HepG2 (cell line): ENCODE data around the gene ANAPC2. TPM values are rescaled to one million over a fixed set of nuclear protein-coding genes. Genes with fewer than 3 reads are reported as not detected.

ENCODE experiments used
- ARNT2 ChIP-seq: sonication (generic); formaldehyde crosslinking; IDR thresholded peaks from 2 replicates; pipeline ENCODE4 v1.8.0; 2022; ENCODE audit warnings: mild to moderate bottlenecking, low read depth, missing genetic modification reagents, moderate library complexity
- ATAD3A ChIP-seq: sonication (generic); formaldehyde crosslinking; IDR thresholded peaks from 2 replicates; pipeline ENCODE4 v1.4.0; 2020; ENCODE audit warnings: missing genetic modification reagents
- CHD2 ChIP-seq: IDR thresholded peaks from 2 replicates; pipeline ENCODE4 v1.6.1; 2011; ENCODE audit warnings: low read depth, low read length, improper control_type of control experiment
- DMAP1 ChIP-seq: IDR thresholded peaks from 2 replicates; pipeline ENCODE4 v1.6.1; 2016
- DR1 ChIP-seq: sonication (generic); formaldehyde crosslinking; IDR thresholded peaks from 2 replicates; pipeline ENCODE4 v1.8.0; 2021; ENCODE audit warnings: mild to moderate bottlenecking, missing genetic modification reagents, inconsistent platforms
- FOXM1 ChIP-seq: sonication (generic); formaldehyde crosslinking; IDR thresholded peaks from 2 replicates; pipeline ENCODE4 v1.5.0; 2020; ENCODE audit warnings: missing genetic modification reagents
- KDM5A ChIP-seq: fragments of 200-600 bp; sonication (generic); IDR thresholded peaks from 2 replicates; pipeline ENCODE4 v1.7.0; 2018; ENCODE audit warnings: antibody characterized with exemption, mild to moderate bottlenecking, low read length, borderline replicate concordance
- KMT2A ChIP-seq: sonication (generic); formaldehyde crosslinking; IDR thresholded peaks from 2 replicates; pipeline ENCODE4 v1.4.0; 2020; ENCODE audit warnings: missing genetic modification reagents
- KMT2B ChIP-seq: IDR thresholded peaks from 2 replicates; pipeline ENCODE4 v1.6.1; 2016; ENCODE audit warnings: missing genetic modification reagents, missing compliant biosample characterization
- NFKB2 ChIP-seq: sonication (generic); formaldehyde crosslinking; IDR thresholded peaks from 2 replicates; pipeline ENCODE4 v1.4.0; 2020; ENCODE audit warnings: missing genetic modification reagents, borderline replicate concordance
- NONO ChIP-seq, 2 experiments: fragments of 450-650 bp in 1 of 2; sonication (generic) in 1 of 2; formaldehyde crosslinking in 1 of 2; IDR thresholded peaks in 1 of 2; conservative IDR thresholded peaks in 1 of 2; 2 replicates each; pipeline versions ENCODE4 v1.6.1 to v1.8.0; 2017 to 2022; ENCODE audit warnings: mild to moderate bottlenecking in 1 of 2, missing genetic modification reagents in 1 of 2, moderate library complexity in 1 of 2
- NPAS2 ChIP-seq: sonication (generic); formaldehyde crosslinking; IDR thresholded peaks from 2 replicates; pipeline ENCODE4 v1.8.0; 2022; ENCODE audit warnings: mild to moderate bottlenecking, missing genetic modification reagents, borderline replicate concordance
- RNF2 ChIP-seq: fragments of 450-650 bp; conservative IDR thresholded peaks from 2 replicates; pipeline ENCODE4 v1.6.1; 2016; ENCODE audit warnings: low read depth
- SIN3B ChIP-seq: fragments of 150-350 bp; IDR thresholded peaks from 2 replicates; pipeline ENCODE4 v1.6.1; 2014; ENCODE audit warnings: low read length
- THAP11 ChIP-seq: IDR thresholded peaks from 2 replicates; pipeline ENCODE4 v1.6.1; 2016; ENCODE audit warnings: missing biosample characterization, missing genetic modification reagents
- ZC3H4 ChIP-seq: sonication (generic); formaldehyde crosslinking; IDR thresholded peaks from 2 replicates; pipeline ENCODE4 v1.4.0; 2020; ENCODE audit warnings: missing genetic modification reagents, borderline replicate concordance
- ZFAT ChIP-seq: sonication (generic); formaldehyde crosslinking; conservative IDR thresholded peaks from 2 replicates; pipeline ENCODE4 v1.8.1; 2023; ENCODE audit warnings: missing genetic modification reagents, inconsistent platforms
- ZKSCAN1 ChIP-seq: fragments of 150-350 bp; IDR thresholded peaks from 2 replicates; pipeline ENCODE4 v1.6.1; 2014; ENCODE audit warnings: low read length
- ZNF207 ChIP-seq: fragments of 450-650 bp; IDR thresholded peaks from 2 replicates; pipeline ENCODE4 v1.6.1; 2016; ENCODE audit warnings: antibody characterized with exemption, borderline replicate concordance
- ZNF256 ChIP-seq: sonication (generic); formaldehyde crosslinking; conservative IDR thresholded peaks from 2 replicates; pipeline ENCODE4 v1.4.0; 2020; ENCODE audit warnings: missing genetic modification reagents
- ZNF296 ChIP-seq: sonication (generic); formaldehyde crosslinking; conservative IDR thresholded peaks from 2 replicates; pipeline ENCODE4 v1.5.0; 2020; ENCODE audit warnings: mild to moderate bottlenecking, missing genetic modification reagents
- ZNF569 ChIP-seq: sonication (generic); formaldehyde crosslinking; IDR thresholded peaks from 2 replicates; pipeline ENCODE4 v1.5.0; 2020; ENCODE audit warnings: mild to moderate bottlenecking, missing genetic modification reagents, moderate library complexity, borderline replicate concordance
- ZNF660 ChIP-seq: sonication (generic); formaldehyde crosslinking; IDR thresholded peaks from 2 replicates; pipeline ENCODE4 v1.5.1; 2020; ENCODE audit warnings: mild to moderate bottlenecking, low read depth, missing genetic modification reagents, borderline replicate concordance
- ZNF878 ChIP-seq: sonication (generic); formaldehyde crosslinking; IDR thresholded peaks from 2 replicates; pipeline ENCODE4 v1.8.1; 2023; ENCODE audit warnings: mild to moderate bottlenecking, missing genetic modification reagents, moderate library complexity
- polyA plus RNA-seq, 8 experiments: library from polyadenylated mRNA; depleted of rRNA in 3 of 8; stranded (reverse) in 7 of 8; unstranded in 1 of 8; fragments of >200 nt; fragmentation: Illumina TruSeq in 4 of 8; extraction: Trizol in 4 of 8; gene quantifications; 2 replicates each; pipeline versions ENCODE4 v1.2.1 to v1.2.3, GENCODE V29; 2011 to 2016; ENCODE audit warnings: low read depth in 4 of 8, missing spikeins in 1 of 8, mixed read lengths in 1 of 8; ENCODE audit not compliant: insufficient read depth in 1 of 8
- total RNA-seq, 5 experiments: library from RNA; depleted of rRNA; stranded (reverse); fragments of >200 nt; fragmentation: Illumina TruSeq; extraction: Trizol; gene quantifications; 2 replicates each; pipeline ENCODE4 v1.2.3, GENCODE V29; 2016; ENCODE audit warnings: low read depth in 1 of 5
- TF ChIP-seq, protein P1 (sequence below): sonication (generic); formaldehyde crosslinking; IDR thresholded peaks from 2 replicates; pipeline ENCODE4 v1.4.0; 2020; ENCODE audit warnings: mild to moderate bottlenecking, missing genetic modification reagents, borderline replicate concordance
- TF ChIP-seq, protein P2 (sequence below): sonication (generic); formaldehyde crosslinking; IDR thresholded peaks from 2 replicates; pipeline ENCODE4 v1.4.0; 2020; ENCODE audit warnings: missing genetic modification reagents, low read depth, mild to moderate bottlenecking, borderline replicate concordance

The ANAPC2 gene
- total and polyA plus RNA-seq, 2 of the 13 experiments (the other 11 are each of a cell fraction or from before 2014, with no cell fraction given) = 12.3 to 15.4 TPM

DNA sequence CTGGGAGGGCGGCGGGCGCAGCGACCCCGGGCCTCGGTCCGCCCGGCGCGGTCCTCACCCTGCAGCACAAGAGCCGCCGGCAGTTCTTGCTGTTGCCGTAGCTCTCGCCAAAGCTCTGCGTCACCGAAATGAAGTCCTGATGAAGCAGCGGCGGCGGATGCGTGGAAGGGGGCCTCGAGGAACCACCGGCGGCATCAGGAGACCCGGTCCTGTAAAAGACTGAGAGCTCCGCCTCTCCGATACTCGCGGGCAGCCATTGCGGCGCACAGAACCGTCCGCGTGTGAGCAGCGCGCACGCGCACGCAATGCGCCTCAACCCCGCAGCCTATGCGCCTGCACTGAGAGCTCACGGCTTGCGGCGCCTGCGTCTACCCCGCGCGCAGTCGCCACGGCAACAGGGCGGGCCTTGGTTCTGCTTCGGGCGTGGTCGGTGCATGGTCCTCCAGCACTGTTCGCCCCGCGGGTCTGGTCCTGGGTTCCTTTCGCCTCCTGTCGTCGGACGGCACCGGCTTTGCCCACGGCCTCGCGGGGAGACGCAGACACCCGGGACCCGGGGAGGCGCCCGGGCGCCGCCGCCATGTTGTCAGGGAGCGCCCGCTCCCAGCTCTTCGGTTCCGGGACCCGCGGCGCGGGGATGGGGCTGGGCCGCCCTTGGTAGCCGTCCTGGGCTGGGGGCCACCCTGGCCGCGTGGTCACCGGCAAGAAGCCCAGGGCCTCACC lies 58.7 kb downstream of the ANAPC2 start (continued):
- TF ChIP-seq, protein P1, sequence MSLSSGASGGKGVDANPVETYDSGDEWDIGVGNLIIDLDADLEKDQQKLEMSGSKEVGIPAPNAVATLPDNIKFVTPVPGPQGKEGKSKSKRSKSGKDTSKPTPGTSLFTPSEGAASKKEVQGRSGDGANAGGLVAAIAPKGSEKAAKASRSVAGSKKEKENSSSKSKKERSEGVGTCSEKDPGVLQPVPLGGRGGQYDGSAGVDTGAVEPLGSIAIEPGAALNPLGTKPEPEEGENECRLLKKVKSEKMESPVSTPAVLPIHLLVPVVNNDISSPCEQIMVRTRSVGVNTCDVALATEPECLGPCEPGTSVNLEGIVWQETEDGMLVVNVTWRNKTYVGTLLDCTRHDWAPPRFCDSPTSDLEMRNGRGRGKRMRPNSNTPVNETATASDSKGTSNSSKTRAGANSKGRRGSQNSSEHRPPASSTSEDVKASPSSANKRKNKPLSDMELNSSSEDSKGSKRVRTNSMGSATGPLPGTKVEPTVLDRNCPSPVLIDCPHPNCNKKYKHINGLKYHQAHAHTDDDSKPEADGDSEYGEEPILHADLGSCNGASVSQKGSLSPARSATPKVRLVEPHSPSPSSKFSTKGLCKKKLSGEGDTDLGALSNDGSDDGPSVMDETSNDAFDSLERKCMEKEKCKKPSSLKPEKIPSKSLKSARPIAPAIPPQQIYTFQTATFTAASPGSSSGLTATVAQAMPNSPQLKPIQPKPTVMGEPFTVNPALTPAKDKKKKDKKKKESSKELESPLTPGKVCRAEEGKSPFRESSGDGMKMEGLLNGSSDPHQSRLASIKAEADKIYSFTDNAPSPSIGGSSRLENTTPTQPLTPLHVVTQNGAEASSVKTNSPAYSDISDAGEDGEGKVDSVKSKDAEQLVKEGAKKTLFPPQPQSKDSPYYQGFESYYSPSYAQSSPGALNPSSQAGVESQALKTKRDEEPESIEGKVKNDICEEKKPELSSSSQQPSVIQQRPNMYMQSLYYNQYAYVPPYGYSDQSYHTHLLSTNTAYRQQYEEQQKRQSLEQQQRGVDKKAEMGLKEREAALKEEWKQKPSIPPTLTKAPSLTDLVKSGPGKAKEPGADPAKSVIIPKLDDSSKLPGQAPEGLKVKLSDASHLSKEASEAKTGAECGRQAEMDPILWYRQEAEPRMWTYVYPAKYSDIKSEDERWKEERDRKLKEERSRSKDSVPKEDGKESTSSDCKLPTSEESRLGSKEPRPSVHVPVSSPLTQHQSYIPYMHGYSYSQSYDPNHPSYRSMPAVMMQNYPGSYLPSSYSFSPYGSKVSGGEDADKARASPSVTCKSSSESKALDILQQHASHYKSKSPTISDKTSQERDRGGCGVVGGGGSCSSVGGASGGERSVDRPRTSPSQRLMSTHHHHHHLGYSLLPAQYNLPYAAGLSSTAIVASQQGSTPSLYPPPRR (CRISPR knock-in tag) = peak; percentile 56
- TF ChIP-seq FOXM1 (CRISPR knock-in tag) (no peak), ZNF660 (0 out of 2 replicates have a peak, but pooled peaks have one; percentile 13), NPAS2 (CRISPR knock-in tag) (no peak), ZNF256 (CRISPR knock-in tag) (peak; percentile 32; the same call in 1 of the 2 replicates), RNF2 (peak; percentile 56; the same call in 1 of the 2 replicates), ZNF296 (CRISPR knock-in tag) (no peak), NONO (IDR thresholded peaks at IDR 0.05) (no peak), NONO (CRISPR knock-in tag; conservative IDR thresholded peaks at IDR 0.05) (peak; percentile 54), DR1 (CRISPR knock-in tag) (peak; percentile 68), KDM5A (0 out of 2 replicates have a peak, but pooled peaks have one; percentile 34), ZC3H4 (CRISPR knock-in tag) (no peak), ZNF569 (CRISPR knock-in tag) (no peak), KMT2A (CRISPR knock-in tag) (peak; percentile 80; the same call in 1 of the 2 replicates), ZNF207 (no peak), ARNT2 (CRISPR knock-in tag) (peak; percentile 63; the same call in 1 of the 2 replicates), SIN3B (no peak), NFKB2 (CRISPR knock-in tag) (peak; percentile 62; the same call in 1 of the 2 replicates), CHD2 (no peak), ATAD3A (no peak), KMT2B (CRISPR knock-in tag) (peak; percentile 49; the same call in 1 of the 2 replicates), DMAP1 (CRISPR knock-in tag) (peak; percentile 73), THAP11 (CRISPR knock-in tag) (peak; percentile 80), ZFAT (CRISPR knock-in tag) (no peak), ZNF878 (CRISPR knock-in tag) (no peak), ZKSCAN1 (no peak)
- TF ChIP-seq, protein P2, sequence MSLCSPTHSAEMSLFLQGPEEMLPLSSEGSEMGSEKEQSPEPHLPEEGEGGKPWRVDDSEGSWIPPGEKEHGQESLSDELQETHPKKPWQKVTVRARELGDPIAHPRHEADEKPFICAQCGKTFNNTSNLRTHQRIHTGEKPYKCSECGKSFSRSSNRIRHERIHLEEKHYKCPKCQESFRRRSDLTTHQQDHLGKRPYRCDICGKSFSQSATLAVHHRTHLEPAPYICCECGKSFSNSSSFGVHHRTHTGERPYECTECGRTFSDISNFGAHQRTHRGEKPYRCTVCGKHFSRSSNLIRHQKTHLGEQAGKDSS (CRISPR knock-in tag) = no peak
